WERI-Rb-1 (cell line): ENCODE measurements around the gene TSPAN32.

ENCODE experiments used
- DNase-seq: peaks from one replicate; pipeline ENCODE4 v3.0.0-alpha.2; 2020
- H3K27ac ChIP-seq: fragments of 250-450 bp; sonication (Bioruptor Pico); 2 replicates; pipeline ENCODE4 v1.5.1; 2020; ENCODE audit warnings: mild to moderate bottlenecking, moderate library complexity
- H3K27me3 ChIP-seq: fragments of 250-450 bp; sonication (Bioruptor Pico); 2 replicates; pipeline ENCODE4 v1.5.1; 2021; ENCODE audit warnings: mild to moderate bottlenecking, low read depth, moderate library complexity; ENCODE audit not compliant: insufficient read depth, severe bottlenecking
- H3K36me3 ChIP-seq: fragments of 250-450 bp; sonication (Bioruptor Pico); 2 replicates; pipeline ENCODE4 v1.5.1; 2020; ENCODE audit warnings: mild to moderate bottlenecking, moderate library complexity
- H3K4me3 ChIP-seq: 2 replicates; pipeline ENCODE4 v1.5.1; 2011; ENCODE audit warnings: low read depth, mild to moderate bottlenecking, control low read depth, low read length
- H3K9me3 ChIP-seq: fragments of 250-450 bp; sonication (Bioruptor Pico); 2 replicates; pipeline ENCODE4 v1.5.1; 2021; ENCODE audit warnings: mild to moderate bottlenecking, moderate library complexity; ENCODE audit not compliant: severe bottlenecking
- CTCF ChIP-seq: IDR thresholded peaks from 2 replicates; pipeline ENCODE4 v1.5.1; 2011; ENCODE audit warnings: low read depth, mild to moderate bottlenecking, control low read depth, inconsistent platforms, low read length

TSPAN32 gene

GRCh38 chr11:2296913-2297622, 4.7 kb upstream of the TSPAN32 start:
- H3K9me3 ChIP-seq: no peaks in the 10 kb centered on the region
- peaks cover 45% of the 10 kb centered on the region for H3K27me3 ChIP-seq
- TF ChIP-seq CTCF: no peak
- DNase-seq: no peak
- no peak overlapping the region for H3K27ac ChIP-seq
- H3K4me3 ChIP-seq: no peak overlapping the region
- no peaks in the 10 kb centered on the region for H3K36me3 ChIP-seq

GRCh38 chr11:2297623-2298030, 4.2 kb upstream of the TSPAN32 start:
- Histone ChIP-seq H3K36me3 (no peaks in the 10 kb centered on the region), H3K27ac (no peak overlapping the region), H3K27me3 (peaks cover 45% of the 10 kb centered on the region), H3K9me3 (no peaks in the 10 kb centered on the region), H3K4me3 (no peak overlapping the region)
- TF ChIP-seq CTCF: no peak
- no peak for DNase-seq

- DNase-seq: no peak
- Histone ChIP-seq H3K27me3 (peaks cover 42% of the 10 kb centered on the region), H3K36me3 (no peaks in the 10 kb centered on the region), H3K27ac (no peak overlapping the region), H3K4me3 (no peak overlapping the region), H3K9me3 (no peaks in the 10 kb centered on the region)
- no peak for TF ChIP-seq CTCF
These were observed 3.5 kb upstream of the TSPAN32 start for GRCh38 chr11:2298131-2298794.

GRCh38 chr11:2298795-2299761, 2.7 kb upstream of the TSPAN32 start:
- Histone ChIP-seq H3K27me3 (peaks cover 34% of the 10 kb centered on the region), H3K36me3 (no peaks in the 10 kb centered on the region), H3K9me3 (no peaks in the 10 kb centered on the region), H3K27ac (no peak overlapping the region), H3K4me3 (no peak overlapping the region)
- peak; percentile 65 for DNase-seq
- peak; percentile 77 for TF ChIP-seq CTCF

- DNase-seq: no peak
- TF ChIP-seq CTCF: no peak
- H3K9me3 ChIP-seq: no peaks in the 10 kb centered on the region
- no peak overlapping the region for H3K4me3 ChIP-seq
- peaks cover 27% of the 10 kb centered on the region for H3K27me3 ChIP-seq
- H3K27ac ChIP-seq: no peak overlapping the region
- H3K36me3 ChIP-seq: no peaks in the 10 kb centered on the region
These were observed 2.0 kb upstream of the TSPAN32 start for GRCh38 chr11:2299773-2300172.
